IMR-90 (cell line): ENCODE measurements around the gene PXYLP1. TPM values are rescaled to one million over a fixed set of nuclear protein-coding genes. Genes with fewer than 3 reads are reported as not detected.

Experiments
- ATAC-seq: fragments of 200-7000 bp; cut with Tn5 transposase; 2 replicates; pipeline ENCODE4 v1.9.1; 2020; ENCODE audit warnings: low read depth, mild to moderate bottlenecking, moderate library complexity
- BruUV-seq: library from RNA; stranded (reverse); fragments of 400-500 nt; replicated peaks from 2 replicates; lab custom pipeline; 2021; lab: Mats Ljungman, UMichigan
- CTCF ChIA-PET: fragments of 300-600 bp; formaldehyde crosslinking; extraction: SDS; loops from one replicate; lab custom pipeline; 2021; ENCODE audit warnings: antibody characterized with exemption; lab: Yijun Ruan, JAX
- POLR2A ChIA-PET: fragments of 300-600 bp; sonication (Branson Sonifier 250); formaldehyde crosslinking; loops from one replicate; lab custom pipeline; 2022; ENCODE audit warnings: antibody characterized with exemption; ENCODE audit not compliant: unreplicated experiment; lab: Charles Lee
- DNase-seq: peaks from one replicate; pipeline ENCODE4 v3.0.0; 2013
- H2AFZ ChIP-seq: replicated peaks from 2 replicates; pipeline ENCODE3; 2013; ENCODE audit warnings: low read length, mild to moderate bottlenecking; ENCODE audit not compliant: poor library complexity
- H2AK5ac ChIP-seq: 2 replicates; pipeline ENCODE4 v1.6.1; 2013; ENCODE audit warnings: low read depth, low read length, inconsistent platforms
- H2AK9ac ChIP-seq: replicated peaks from 2 replicates; pipeline ENCODE3; 2013; ENCODE audit warnings: mild to moderate bottlenecking, low read depth, low read length, moderate library complexity; ENCODE audit not compliant: poor library complexity
- H2BK120ac ChIP-seq: 2 replicates; pipeline ENCODE4 v1.6.1; 2013; ENCODE audit warnings: low read depth, low read length, inconsistent platforms
- H2BK15ac ChIP-seq: 3 replicates; pipeline ENCODE4 v1.6.1; 2013; ENCODE audit warnings: low read depth, low read length, inconsistent platforms
- H2BK20ac ChIP-seq: 2 replicates; pipeline ENCODE4 v1.6.1; 2013; ENCODE audit warnings: low read depth, mild to moderate bottlenecking, inconsistent platforms, low read length, moderate library complexity
- H2BK5ac ChIP-seq: 2 replicates; pipeline ENCODE4 v1.6.1; 2013; ENCODE audit warnings: mild to moderate bottlenecking, low read depth, low read length, inconsistent platforms; ENCODE audit not compliant: poor library complexity, severe bottlenecking
- H3K14ac ChIP-seq: replicated peaks from 2 replicates; pipeline ENCODE4 v1.6.1; 2013; ENCODE audit warnings: low read depth, low read length, inconsistent platforms
- H3K18ac ChIP-seq: 2 replicates; pipeline ENCODE4 v1.6.1; 2013; ENCODE audit warnings: low read depth, low read length, control low read depth
- H3K23ac ChIP-seq: 2 replicates; pipeline ENCODE4 v1.6.1; 2013; ENCODE audit warnings: low read depth, low read length, inconsistent platforms
- H3K27ac ChIP-seq: 2 replicates; pipeline ENCODE4 v1.5.1; 2013; ENCODE audit warnings: mild to moderate bottlenecking, control low read depth, low read length; ENCODE audit not compliant: insufficient read depth
- H3K27me3 ChIP-seq: 2 replicates; pipeline ENCODE4 v1.6.1; 2013; ENCODE audit warnings: low read length; ENCODE audit not compliant: control insufficient read depth, insufficient read depth
- H3K36me3 ChIP-seq: 2 replicates; pipeline ENCODE4 v1.6.1; 2013; ENCODE audit warnings: low read length, mixed read lengths; ENCODE audit not compliant: control insufficient read depth, insufficient read depth
- H3K4ac ChIP-seq: 2 replicates; pipeline ENCODE4 v1.6.1; 2013; ENCODE audit warnings: low read depth, low read length, inconsistent platforms
- H3K4me1 ChIP-seq: 2 replicates; pipeline ENCODE4 v1.6.1; 2013; ENCODE audit warnings: low read length, mixed read lengths; ENCODE audit not compliant: control insufficient read depth, insufficient read depth
- H3K4me2 ChIP-seq: 2 replicates; pipeline ENCODE4 v1.6.1; 2013; ENCODE audit warnings: low read depth, mild to moderate bottlenecking, control low read depth, low read length, moderate library complexity
- H3K4me3 ChIP-seq: 2 replicates; pipeline ENCODE4 v1.5.1; 2013; ENCODE audit warnings: low read depth, mild to moderate bottlenecking, control low read depth, low read length, moderate library complexity; ENCODE audit not compliant: insufficient read depth
- H3K56ac ChIP-seq: 2 replicates; pipeline ENCODE4 v1.6.1; 2013; ENCODE audit warnings: low read length, inconsistent platforms; ENCODE audit not compliant: insufficient read depth; ENCODE audit errors: extremely low read depth
- H3K79me1 ChIP-seq, 2 experiments: 2 replicates each; pipeline ENCODE4 v1.6.1; 2013; ENCODE audit warnings: low read length in 2 of 2, inconsistent platforms in 1 of 2, low read depth in 1 of 2
- H3K9ac ChIP-seq: 2 replicates; pipeline ENCODE4 v1.6.1; 2013; ENCODE audit warnings: low read depth, low read length, control low read depth
- H3K9me1 ChIP-seq: 2 replicates; pipeline ENCODE4 v1.6.1; 2013; ENCODE audit warnings: low read length, inconsistent platforms; ENCODE audit not compliant: insufficient read depth
- H3K9me3 ChIP-seq: 2 replicates; pipeline ENCODE4 v1.6.1; 2013; ENCODE audit warnings: low read length; ENCODE audit not compliant: control insufficient read depth, insufficient read depth
- H4K20me1 ChIP-seq: 2 replicates; pipeline ENCODE4 v1.6.1; 2013; ENCODE audit warnings: low read length, inconsistent platforms; ENCODE audit not compliant: insufficient read depth
- H4K5ac ChIP-seq: 2 replicates; pipeline ENCODE4 v1.6.1; 2013; ENCODE audit warnings: mild to moderate bottlenecking, low read depth, low read length, control low read depth
- H4K8ac ChIP-seq, 2 experiments: 2 replicates each; pipeline ENCODE4 v1.6.1; 2013; ENCODE audit warnings: low read depth in 2 of 2, low read length in 2 of 2, control low read depth in 1 of 2, inconsistent platforms in 1 of 2
- H4K91ac ChIP-seq: 2 replicates; pipeline ENCODE4 v1.6.1; 2013; ENCODE audit warnings: low read depth, low read length, inconsistent platforms; ENCODE audit not compliant: insufficient read depth
- CEBPB ChIP-seq: IDR thresholded peaks from 2 replicates; pipeline ENCODE4 v1.6.1; 2012; ENCODE audit warnings: low read depth, low read length, improper control_type of control experiment
- CHD1 ChIP-seq: IDR thresholded peaks from 2 replicates; pipeline ENCODE4 v1.6.1; 2012; ENCODE audit warnings: low read depth, low read length, improper control_type of control experiment
- CTCF ChIP-seq: conservative IDR thresholded peaks from 2 replicates; pipeline ENCODE4 v1.5.1; 2012; ENCODE audit warnings: mild to moderate bottlenecking, low read depth, low read length, improper control_type of control experiment
- ELK1 ChIP-seq: fragments of 150-350 bp; IDR thresholded peaks from 2 replicates; pipeline ENCODE4 v1.6.1; 2016; ENCODE audit warnings: low read depth, mild to moderate bottlenecking, low read length, moderate library complexity, borderline replicate concordance
- FOS ChIP-seq: fragments of 150-350 bp; IDR thresholded peaks from 2 replicates; pipeline ENCODE4 v1.6.1; 2016; ENCODE audit warnings: low read depth, low read length
- MAFK ChIP-seq: IDR thresholded peaks from 2 replicates; pipeline ENCODE4 v1.6.1; 2012; ENCODE audit warnings: low read depth, low read length, improper control_type of control experiment
- MAZ ChIP-seq: IDR thresholded peaks from 2 replicates; pipeline ENCODE4 v1.6.1; 2012; ENCODE audit warnings: low read depth, mild to moderate bottlenecking, low read length, improper control_type of control experiment, moderate library complexity, borderline replicate concordance
- MXI1 ChIP-seq: IDR thresholded peaks from 2 replicates; pipeline ENCODE4 v1.6.1; 2012; ENCODE audit warnings: low read depth, mild to moderate bottlenecking, low read length, moderate library complexity, borderline replicate concordance
- NFE2L2 ChIP-seq: fragments of 150-350 bp; IDR thresholded peaks from 2 replicates; pipeline ENCODE4 v1.6.1; 2016; ENCODE audit warnings: low read depth, mild to moderate bottlenecking, low read length
- POLR2A ChIP-seq: IDR thresholded peaks from 2 replicates; pipeline ENCODE4 v1.6.1; 2012; ENCODE audit warnings: mild to moderate bottlenecking, low read depth, low read length
- RAD21 ChIP-seq: IDR thresholded peaks from 2 replicates; pipeline ENCODE4 v1.6.1; 2012; ENCODE audit warnings: low read length, improper control_type of control experiment
- RCOR1 ChIP-seq: IDR thresholded peaks from 2 replicates; pipeline ENCODE4 v1.6.1; 2012; ENCODE audit warnings: mild to moderate bottlenecking, low read length, improper control_type of control experiment; ENCODE audit not compliant: insufficient replicate concordance
- RFX5 ChIP-seq: IDR thresholded peaks from 2 replicates; pipeline ENCODE4 v1.8.0; 2012; ENCODE audit warnings: low read depth, mild to moderate bottlenecking, low read length, moderate library complexity
- SMC3 ChIP-seq: fragments of 150-350 bp; IDR thresholded peaks from 2 replicates; pipeline ENCODE4 v1.6.1; 2016; ENCODE audit warnings: low read depth, mild to moderate bottlenecking, antibody characterized with exemption, low read length, moderate library complexity
- WGBS, 2 experiments: methylation state at CpG; one replicate each; pipeline versions ENCODE4 v1.1.5 to v1.1.7; 2013; ENCODE audit warnings: missing lambda C conversion rate in 2 of 2; ENCODE audit not compliant: insufficient read length in 1 of 2; ENCODE audit errors: extremely low coverage in 2 of 2; 5-methylcytosine and 5-hydroxymethylcytosine counted together
- dilution Hi-C: fragments of 300-500 bp; cut with HindIII; formaldehyde crosslinking; loops from one replicate; pipeline ENCODE4 v1.14.3; 2018; ENCODE audit warnings: low sequenced_read_pairs; ENCODE audit not compliant: unreplicated experiment
- in situ Hi-C: fragments of 300-500 bp; cut with MboI; formaldehyde crosslinking; loops from 3 replicates; pipeline ENCODE4 v1.14.3; 2019; ENCODE audit warnings: low sequenced_read_pairs, inconsistent platforms, mixed read lengths
- intact Hi-C: fragments of 100-400 bp; cut with micrococcal nuclease; formaldehyde crosslinking; loops from 2 replicates; pipeline ENCODE4 v1.10.0; 2022
- polyA plus RNA-seq, 3 experiments: library from polyadenylated mRNA; depleted of rRNA; stranded (reverse); fragments of >200 nt; gene quantifications; 2 replicates each; pipeline ENCODE4 v1.2.3, GENCODE V29; 2012; ENCODE audit warnings: low replicate concordance in 1 of 3
- total RNA-seq: library from RNA; depleted of rRNA; stranded (reverse); fragments of >200 nt; gene quantifications from 2 replicates; pipeline ENCODE4 v1.2.3, GENCODE V29; 2012

The PXYLP1 gene
- total and polyA plus RNA-seq, 2 of the 4 experiments (the other 2 are of a cell fraction) = 11.7 to 15.6 TPM

DNA sequence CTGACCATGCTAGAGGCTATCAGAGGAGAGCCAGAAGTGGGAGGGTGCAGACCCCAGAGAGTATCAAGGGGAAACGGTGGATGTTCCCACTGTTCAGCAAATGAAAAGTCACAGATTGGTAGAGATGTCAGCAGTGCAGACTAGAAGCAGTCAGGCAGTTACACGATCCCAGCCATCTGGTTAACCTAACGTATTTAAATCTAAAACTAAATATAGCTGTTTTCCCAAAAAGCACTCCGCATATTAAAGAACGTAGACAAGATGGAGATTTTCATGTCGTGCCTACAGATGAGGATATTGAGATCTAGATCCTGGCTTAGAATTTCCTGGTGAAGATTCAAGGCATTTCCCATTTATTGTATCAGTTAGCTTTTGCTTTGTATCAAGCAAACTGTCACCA, 25.2 kb downstream of the PXYLP1 start:
- Histone ChIP-seq H4K20me1 (no peaks in the 10 kb centered on the region), H2AFZ (no peak overlapping the region), H3K36me3 (no peaks in the 10 kb centered on the region), H3K9me1 (peaks cover 2% of the 10 kb centered on the region; the same call in 1 of the 2 replicates), H3K4ac (no peak overlapping the region), H2BK5ac (no peak overlapping the region), H3K23ac (no peak overlapping the region), H3K4me2 (no peak overlapping the region), H2BK120ac (no peak overlapping the region), H3K9ac (no peak overlapping the region), H3K9me3 (no peaks in the 10 kb centered on the region), H3K4me1 (peaks cover 4% of the 10 kb centered on the region), H2AK9ac (no peak overlapping the region), H3K4me3 (no peak overlapping the region), H4K5ac (no peak overlapping the region), H2BK15ac (no peak overlapping the region), H3K27me3 (no peaks in the 10 kb centered on the region), H3K56ac (no peak overlapping the region), H4K8ac (no peak overlapping the region), H3K79me1 (no peaks in the 10 kb centered on the region), H2AK5ac (no peak overlapping the region), H2BK20ac (no peak overlapping the region), H4K91ac (no peak overlapping the region), H3K14ac (no peak overlapping the region), H3K18ac (no peak overlapping the region), H3K27ac (no peak overlapping the region)
- TF ChIP-seq RFX5 (no peak), RCOR1 (no peak), POLR2A (no peak), FOS (no peak), CHD1 (no peak), MAFK (no peak), CTCF (no peak), RAD21 (no peak), MAZ (no peak), ELK1 (no peak), NFE2L2 (no peak), CEBPB (no peak), MXI1 (no peak), SMC3 (no peak)
- ATAC-seq (no peak), DNase-seq (no peak)
- POLR2A ChIA-PET = no interaction called here
- BruUV-seq = no TSS peak
- dilution Hi-C loops (no loop called here), in situ Hi-C loops (no loop called here), intact Hi-C loops (no loop called here)
- WGBS, 2 experiments = 40% methylated on average over 1 of the region's 6 CpGs; no CpG with 5 or more reads in 1 of the 2 experiments
- CTCF ChIA-PET = no interaction called here
